ENCODE data around the gene SCUBE1.

Gene SCUBE1

GRCh38 chr22:43226377-43227238 is 116.6 kb downstream of the SCUBE1 start:
- Histone ChIP-seq H3K27me3 (ENCODE audit: insufficient read depth, low read length) (peaks cover 17% of the 10 kb centered on the region), H3K36me3 (ENCODE audit: insufficient read depth, low read depth, low read length) (no peaks in the 10 kb centered on the region), H3K27ac (ENCODE audit: low read length) (no peak overlapping the region), H3K4me1 (ENCODE audit: insufficient read depth, low read length) (0 out of 2 replicates have a peak, but pooled peaks cover 8% of the 10 kb centered on the region), H3K4me3 (ENCODE audit: low read length) (no peak overlapping the region), H3K9ac (ENCODE audit: low read depth, low read length) (no peak overlapping the region), H3K9me3 (ENCODE audit: insufficient read depth, low read depth, low read length) (no peaks in the 10 kb centered on the region)

DNA sequence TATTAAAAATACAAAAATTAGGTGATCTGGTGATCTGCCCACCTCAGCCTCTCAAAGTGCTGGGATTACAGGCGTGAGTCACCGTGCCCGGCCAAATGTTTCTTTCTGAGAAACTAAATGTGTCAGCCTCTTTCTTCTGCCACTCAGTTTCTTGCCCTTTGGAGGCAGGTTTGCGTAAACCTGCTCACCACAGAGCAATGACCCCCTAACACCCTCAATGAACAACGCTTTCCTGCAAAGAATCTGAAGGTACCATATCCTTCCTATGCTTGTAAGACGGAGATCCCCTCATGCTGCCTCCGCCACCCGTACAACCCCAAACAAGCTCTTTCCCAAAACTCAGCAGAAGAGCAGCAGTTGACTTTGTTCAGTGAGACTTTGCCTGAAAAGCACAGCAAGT is 117.6 kb downstream of the SCUBE1 start:
- H3K9ac ChIP-seq (ENCODE audit: low read depth, low read length), result no peak overlapping the region
- H3K9me3 ChIP-seq (ENCODE audit: insufficient read depth, low read depth, low read length), result no peaks in the 10 kb centered on the region
- H3K27ac ChIP-seq (ENCODE audit: low read length), result no peak overlapping the region
- H3K36me3 ChIP-seq (ENCODE audit: insufficient read depth, low read depth, low read length), result no peaks in the 10 kb centered on the region
- H3K27me3 ChIP-seq (ENCODE audit: insufficient read depth, low read length), result peaks cover 17% of the 10 kb centered on the region
- 0 out of 2 replicates have a peak, but pooled peaks cover 8% of the 10 kb centered on the region for H3K4me1 ChIP-seq (ENCODE audit: insufficient read depth, low read length)
- no peak overlapping the region for H3K4me3 ChIP-seq (ENCODE audit: low read length)

DNA sequence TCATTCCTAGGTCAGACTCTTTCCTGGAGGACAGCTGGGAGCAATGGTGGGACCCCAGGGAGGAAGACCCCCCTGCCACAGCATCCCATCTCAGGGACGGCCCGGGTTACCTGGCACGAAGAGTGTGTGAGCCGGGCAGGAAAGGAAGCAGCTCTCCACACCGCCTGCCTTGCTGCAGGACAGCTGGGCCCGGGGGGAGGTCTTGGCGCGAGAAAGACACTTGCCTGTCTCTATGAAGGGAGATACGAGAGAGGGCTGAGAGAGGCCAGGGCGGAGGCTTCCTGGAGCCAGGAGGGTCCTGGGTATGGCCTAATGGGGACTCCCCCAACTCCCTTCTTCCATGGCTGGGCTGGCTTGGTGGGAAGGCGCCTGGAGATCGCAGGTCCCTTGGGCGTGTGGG is 120.2 kb downstream of the SCUBE1 start:
- H3K9ac ChIP-seq (ENCODE audit: low read depth, low read length), result no peak overlapping the region
- no peak overlapping the region for H3K27ac ChIP-seq (ENCODE audit: low read length)
- no peak overlapping the region for H3K4me3 ChIP-seq (ENCODE audit: low read length)
- H3K4me1 ChIP-seq (ENCODE audit: insufficient read depth, low read length), result 0 out of 2 replicates have a peak, but pooled peaks cover 8% of the 10 kb centered on the region
- H3K27me3 ChIP-seq (ENCODE audit: insufficient read depth, low read length), result peaks cover 17% of the 10 kb centered on the region
- no peaks in the 10 kb centered on the region for H3K36me3 ChIP-seq (ENCODE audit: insufficient read depth, low read depth, low read length)
- no peaks in the 10 kb centered on the region for H3K9me3 ChIP-seq (ENCODE audit: insufficient read depth, low read depth, low read length)

- H3K27me3 ChIP-seq (ENCODE audit: insufficient read depth, low read length), result peaks cover 17% of the 10 kb centered on the region
- no peak overlapping the region for H3K4me3 ChIP-seq (ENCODE audit: low read length)
- no peak overlapping the region for H3K9ac ChIP-seq (ENCODE audit: low read depth, low read length)
- 0 out of 2 replicates have a peak, but pooled peaks cover 8% of the 10 kb centered on the region for H3K4me1 ChIP-seq (ENCODE audit: insufficient read depth, low read length)
- H3K9me3 ChIP-seq (ENCODE audit: insufficient read depth, low read depth, low read length), result no peaks in the 10 kb centered on the region
- no peak overlapping the region for H3K27ac ChIP-seq (ENCODE audit: low read length)
- H3K36me3 ChIP-seq (ENCODE audit: insufficient read depth, low read depth, low read length), result no peaks in the 10 kb centered on the region
These were observed 120.9 kb downstream of the SCUBE1 start for GRCh38 chr22:43222262-43222661.

DNA sequence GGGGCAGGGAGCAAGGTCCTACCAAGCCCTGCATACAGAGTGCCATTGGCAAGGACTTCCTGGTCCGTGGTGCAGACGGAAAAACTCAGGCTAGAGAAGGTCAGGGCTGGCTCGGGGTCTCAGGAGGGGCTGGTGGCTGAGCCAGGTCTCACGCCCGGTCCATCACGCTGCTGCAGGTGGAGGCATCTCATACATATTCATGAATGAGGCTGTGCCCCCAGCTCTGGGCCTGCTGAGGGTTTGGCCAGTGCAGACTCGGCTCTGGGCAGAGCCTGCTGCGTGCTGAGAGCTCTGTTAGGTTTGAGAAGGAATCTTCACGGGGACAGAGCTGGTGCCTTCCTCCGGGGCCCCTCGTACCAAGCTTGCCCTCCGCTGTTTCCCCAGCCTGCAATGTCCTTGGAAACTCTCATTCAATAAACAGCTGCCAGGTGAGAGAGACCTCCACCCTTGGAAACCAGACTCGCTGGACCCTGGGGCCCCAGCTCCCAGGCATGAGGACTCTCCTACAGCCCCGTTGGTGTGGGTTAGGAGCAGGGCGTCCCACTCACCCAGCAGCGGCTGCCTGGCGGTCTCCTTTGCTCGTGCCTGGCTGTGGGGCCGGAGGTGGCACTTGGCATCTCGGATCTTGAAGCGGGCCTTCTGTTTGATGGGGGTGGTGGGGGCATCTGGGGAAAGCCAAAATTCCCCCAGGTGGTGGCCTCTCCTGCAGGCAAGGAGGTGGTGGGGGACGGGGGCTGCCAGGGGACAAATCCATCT is 122.4 kb downstream of the SCUBE1 start:
- H3K4me3 ChIP-seq (ENCODE audit: low read length), result no peak overlapping the region
- H3K9ac ChIP-seq (ENCODE audit: low read depth, low read length), result no peak overlapping the region
- 0 out of 2 replicates have a peak, but pooled peaks cover under 1% of the 10 kb centered on the region for H3K4me1 ChIP-seq (ENCODE audit: insufficient read depth, low read length)
- no peak overlapping the region for H3K27ac ChIP-seq (ENCODE audit: low read length)
- no peaks in the 10 kb centered on the region for H3K36me3 ChIP-seq (ENCODE audit: insufficient read depth, low read depth, low read length)
- no peaks in the 10 kb centered on the region for H3K9me3 ChIP-seq (ENCODE audit: insufficient read depth, low read depth, low read length)
- peaks cover 14% of the 10 kb centered on the region for H3K27me3 ChIP-seq (ENCODE audit: insufficient read depth, low read length)

GRCh38 chr22:43218786-43219185 is 124.4 kb downstream of the SCUBE1 start:
- H3K36me3 ChIP-seq (ENCODE audit: insufficient read depth, low read depth, low read length), result no peaks in the 10 kb centered on the region
- no peaks in the 10 kb centered on the region for H3K27me3 ChIP-seq (ENCODE audit: insufficient read depth, low read length)
- H3K27ac ChIP-seq (ENCODE audit: low read length), result no peak overlapping the region
- H3K9ac ChIP-seq (ENCODE audit: low read depth, low read length), result no peak overlapping the region
- H3K9me3 ChIP-seq (ENCODE audit: insufficient read depth, low read depth, low read length), result no peaks in the 10 kb centered on the region
- no peak overlapping the region for H3K4me3 ChIP-seq (ENCODE audit: low read length)
- H3K4me1 ChIP-seq (ENCODE audit: insufficient read depth, low read length), result no peaks in the 10 kb centered on the region

DNA sequence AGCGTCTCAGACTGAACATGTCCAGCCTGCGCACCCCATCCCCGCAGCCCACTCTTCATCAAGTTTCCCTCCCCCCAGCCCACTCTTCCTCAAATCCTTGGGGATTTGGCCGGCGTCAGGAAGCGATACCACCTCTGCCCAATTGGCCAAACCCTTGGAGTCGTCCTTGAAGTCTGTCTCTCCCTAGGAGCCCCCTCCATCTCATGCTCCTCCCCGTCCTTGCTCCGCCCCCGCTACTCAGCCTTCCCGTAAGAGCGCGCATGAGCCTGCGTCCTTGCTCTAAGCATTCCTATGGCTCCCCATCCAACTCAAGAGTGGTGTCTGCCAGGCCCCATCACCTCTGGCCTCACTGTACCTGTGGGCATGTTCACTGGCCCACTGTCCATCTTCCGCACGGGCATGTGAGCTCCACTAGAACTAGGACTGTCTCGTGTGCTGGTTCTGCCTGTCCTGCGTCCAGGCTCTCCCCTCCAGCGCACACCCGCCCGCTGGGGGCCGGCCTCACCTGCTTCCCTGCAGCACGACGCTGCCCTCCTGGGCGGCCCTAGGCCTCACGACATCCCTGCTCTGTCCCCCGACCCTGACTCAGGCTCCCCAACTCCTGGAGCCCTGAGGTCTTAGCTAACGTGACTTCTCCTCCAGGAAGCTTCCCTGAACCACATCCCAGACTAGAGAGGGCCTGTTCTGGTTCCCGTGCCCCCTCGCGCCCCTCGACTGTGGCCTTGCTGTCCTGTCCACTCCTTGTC is 125.7 kb downstream of the SCUBE1 start:
- Histone ChIP-seq H3K9ac (ENCODE audit: low read depth, low read length) (no peak overlapping the region), H3K4me1 (ENCODE audit: insufficient read depth, low read length) (peaks cover 3% of the 10 kb centered on the region; the same call in 1 of the 2 replicates), H3K4me3 (ENCODE audit: low read length) (no peak overlapping the region), H3K27me3 (ENCODE audit: insufficient read depth, low read length) (no peaks in the 10 kb centered on the region), H3K9me3 (ENCODE audit: insufficient read depth, low read depth, low read length) (no peaks in the 10 kb centered on the region), H3K36me3 (ENCODE audit: insufficient read depth, low read depth, low read length) (no peaks in the 10 kb centered on the region), H3K27ac (ENCODE audit: low read length) (no peak overlapping the region)

DNA sequence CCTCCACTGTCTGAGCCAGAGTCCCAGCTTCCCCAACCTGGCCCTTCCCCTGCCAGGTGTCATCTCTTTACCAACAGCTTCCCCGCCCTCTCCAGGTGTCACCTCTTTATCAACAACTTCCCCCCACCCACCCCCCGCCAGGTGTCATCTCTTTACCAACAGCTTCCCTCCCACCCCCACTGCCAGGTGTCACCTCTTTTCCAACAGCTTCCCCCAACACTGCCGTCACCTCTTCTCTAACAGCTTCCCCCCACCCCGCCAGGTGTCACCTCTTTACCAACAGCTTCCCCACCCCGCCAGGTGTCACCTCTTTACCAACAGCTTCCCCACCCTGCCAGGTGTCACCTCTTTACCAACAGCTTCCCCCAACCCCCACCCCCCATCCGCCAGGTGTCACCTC is 126.4 kb downstream of the SCUBE1 start:
- Histone ChIP-seq H3K9ac (ENCODE audit: low read depth, low read length) (no peak overlapping the region), H3K9me3 (ENCODE audit: insufficient read depth, low read depth, low read length) (no peaks in the 10 kb centered on the region), H3K4me1 (ENCODE audit: insufficient read depth, low read length) (peaks cover 3% of the 10 kb centered on the region; the same call in 1 of the 2 replicates), H3K27ac (ENCODE audit: low read length) (no peak overlapping the region), H3K36me3 (ENCODE audit: insufficient read depth, low read depth, low read length) (no peaks in the 10 kb centered on the region), H3K4me3 (ENCODE audit: low read length) (no peak overlapping the region), H3K27me3 (ENCODE audit: insufficient read depth, low read length) (no peaks in the 10 kb centered on the region)

GRCh38 chr22:43213962-43214361 is 129.2 kb downstream of the SCUBE1 start:
- H3K4me1 ChIP-seq (ENCODE audit: insufficient read depth, low read length), result peaks cover 3% of the 10 kb centered on the region; the same call in 1 of the 2 replicates
- no peak overlapping the region for H3K9ac ChIP-seq (ENCODE audit: low read depth, low read length)
- H3K27me3 ChIP-seq (ENCODE audit: insufficient read depth, low read length), result no peaks in the 10 kb centered on the region
- no peak overlapping the region for H3K4me3 ChIP-seq (ENCODE audit: low read length)
- H3K27ac ChIP-seq (ENCODE audit: low read length), result no peak overlapping the region
- H3K9me3 ChIP-seq (ENCODE audit: insufficient read depth, low read depth, low read length), result no peaks in the 10 kb centered on the region
- no peaks in the 10 kb centered on the region for H3K36me3 ChIP-seq (ENCODE audit: insufficient read depth, low read depth, low read length)

DNA sequence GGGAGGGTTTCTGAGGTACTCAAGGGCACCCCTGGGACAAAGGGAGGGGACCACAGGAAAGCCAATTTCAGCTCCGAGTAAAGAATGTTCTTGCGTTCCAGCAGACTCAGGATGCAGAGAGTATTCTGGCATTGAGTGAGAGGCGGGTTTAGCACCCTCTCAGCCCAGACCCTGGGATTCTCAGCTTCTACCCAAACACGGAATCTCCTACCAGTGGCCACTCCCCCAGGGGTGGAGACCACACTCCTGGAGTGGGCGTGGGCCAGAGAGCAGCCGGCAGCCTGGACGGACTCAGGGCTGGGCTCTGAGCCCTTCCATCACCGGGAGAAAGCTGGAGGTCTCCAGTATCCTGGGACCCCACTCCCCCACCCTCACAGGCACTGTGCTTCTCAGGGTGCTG is 130.1 kb downstream of the SCUBE1 start:
- Histone ChIP-seq H3K9ac (ENCODE audit: low read depth, low read length) (no peak overlapping the region), H3K27ac (ENCODE audit: low read length) (no peak overlapping the region), H3K9me3 (ENCODE audit: insufficient read depth, low read depth, low read length) (no peaks in the 10 kb centered on the region), H3K4me1 (ENCODE audit: insufficient read depth, low read length) (peaks cover 3% of the 10 kb centered on the region; the same call in 1 of the 2 replicates), H3K36me3 (ENCODE audit: insufficient read depth, low read depth, low read length) (no peaks in the 10 kb centered on the region), H3K27me3 (ENCODE audit: insufficient read depth, low read length) (no peaks in the 10 kb centered on the region), H3K4me3 (ENCODE audit: low read length) (no peak overlapping the region)

- Histone ChIP-seq H3K27me3 (ENCODE audit: insufficient read depth, low read length) (no peaks in the 10 kb centered on the region), H3K27ac (ENCODE audit: low read length) (no peak overlapping the region)
These were observed 130.7 kb downstream of the SCUBE1 start for GRCh38 chr22:43212434-43212952.

More at GRCh38 chr22:43212434-43212952, 130.7 kb downstream of the SCUBE1 start:
- Histone ChIP-seq H3K9ac (ENCODE audit: low read depth, low read length) (no peak overlapping the region), H3K9me3 (ENCODE audit: insufficient read depth, low read depth, low read length) (no peaks in the 10 kb centered on the region), H3K4me3 (ENCODE audit: low read length) (no peak overlapping the region), H3K36me3 (ENCODE audit: insufficient read depth, low read depth, low read length) (no peaks in the 10 kb centered on the region), H3K4me1 (ENCODE audit: insufficient read depth, low read length) (peaks cover 3% of the 10 kb centered on the region; the same call in 1 of the 2 replicates)
